HG03139 (cell line): ENCODE data around the gene CLEC3B.
"Not testable (repeated sequence)": the region's sequence is repeated elsewhere in the genome, so short reads cannot be mapped to it uniquely, and the experiment has no call there.

Experiments used
- ATAC-seq: cut with Tn5 transposase; IDR thresholded peaks from one replicate; pipeline ENCODE4 v1.9.1; 2021; ENCODE audit not compliant: unreplicated experiment

Gene CLEC3B

GRCh38 chr3:45064512-45065372, 38.6 kb downstream of the CLEC3B start:
- no peak for ATAC-seq

GRCh38 chr3:45065373-45065720, 39.2 kb downstream of the CLEC3B start:
- no peak for ATAC-seq

DNA sequence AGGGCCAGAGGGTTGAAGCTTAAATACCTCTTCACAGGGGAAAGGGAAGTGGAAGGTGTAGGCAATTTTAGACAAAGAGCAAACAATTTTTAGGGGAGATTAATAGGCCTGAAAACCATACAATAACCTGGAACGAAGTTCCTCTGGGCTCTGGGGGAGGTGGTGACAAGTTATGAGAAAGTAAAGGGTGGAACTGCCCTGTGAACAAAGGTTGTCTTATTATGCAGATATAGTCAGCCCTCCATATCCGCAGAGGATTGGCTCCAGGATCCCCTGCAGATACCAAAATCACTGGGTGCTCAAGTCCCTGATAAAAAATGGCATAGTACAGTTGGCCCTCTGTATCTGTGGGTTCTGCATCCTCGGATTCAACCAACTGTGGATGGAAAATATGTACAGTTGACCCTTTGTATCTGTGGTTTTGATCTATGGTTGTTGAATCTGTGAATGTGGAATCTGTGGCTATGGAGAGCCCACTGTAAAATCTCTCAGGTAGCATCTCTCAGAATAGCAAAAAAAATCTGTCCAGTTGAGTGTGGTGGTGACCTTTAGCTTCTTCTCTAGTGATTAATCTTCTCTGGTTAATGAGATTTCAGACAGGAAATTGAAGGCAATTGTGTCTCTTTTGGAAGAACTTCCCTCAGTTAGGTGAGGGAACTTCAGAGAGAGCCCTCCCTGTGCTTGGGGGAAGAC, 40.2 kb downstream of the CLEC3B start:
- ATAC-seq: no peak

GRCh38 chr3:45067486-45067885, 41.4 kb downstream of the CLEC3B start:
- no peak for ATAC-seq

DNA sequence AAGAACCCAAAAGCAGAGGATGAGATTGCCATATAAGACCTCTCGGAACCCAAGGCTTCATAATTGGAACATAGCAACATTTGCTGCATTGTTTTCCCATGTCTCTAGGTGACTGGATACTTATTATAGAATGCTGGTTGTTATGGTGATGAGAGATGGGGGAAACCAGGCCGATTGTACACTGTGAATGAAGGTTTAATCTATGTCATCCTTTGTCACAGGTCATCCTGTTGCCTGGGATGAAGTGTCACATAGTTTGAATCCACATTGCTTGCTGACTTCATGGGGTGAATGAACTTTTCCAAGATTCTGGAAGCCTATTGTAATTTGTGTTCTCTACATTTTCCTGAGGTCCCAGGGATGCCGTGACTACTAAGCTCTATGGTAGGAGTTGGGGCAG, 41.8 kb downstream of the CLEC3B start:
- no peak for ATAC-seq

- ATAC-seq: no peak
These were observed 45.0 kb downstream of the CLEC3B start for GRCh38 chr3:45071075-45071474.

- no peak for ATAC-seq
These were observed 49.9 kb downstream of the CLEC3B start for GRCh38 chr3:45075821-45076625.

GRCh38 chr3:45078256-45078655, 52.2 kb downstream of the CLEC3B start:
- not testable (repeated sequence) for ATAC-seq

- ATAC-seq: no peak
These were observed 52.9 kb downstream of the CLEC3B start for GRCh38 chr3:45078910-45079522.

DNA sequence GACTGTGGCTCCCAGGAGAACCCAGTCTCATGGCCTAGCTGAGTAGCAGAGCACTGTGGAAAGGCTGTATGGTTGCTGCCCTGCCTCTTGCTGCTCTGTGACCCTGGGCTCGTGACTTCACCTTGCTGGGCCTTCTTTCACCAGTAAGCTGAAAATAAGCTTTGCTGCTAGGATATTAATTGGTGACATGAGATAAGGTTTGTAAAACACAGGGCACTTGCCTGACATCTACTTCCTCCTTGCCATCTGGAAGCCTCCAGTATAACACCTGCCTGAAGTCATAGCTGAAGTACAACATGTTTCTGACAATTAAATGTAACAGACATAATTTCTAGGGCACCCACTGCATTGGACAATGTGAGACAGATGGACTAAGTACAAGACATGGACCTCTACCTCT, 53.6 kb downstream of the CLEC3B start:
- no peak for ATAC-seq

- ATAC-seq: no peak
These were observed 54.7 kb downstream of the CLEC3B start for GRCh38 chr3:45080824-45081223.

- no peak for ATAC-seq
These were observed 55.5 kb downstream of the CLEC3B start for GRCh38 chr3:45081506-45082141.

DNA sequence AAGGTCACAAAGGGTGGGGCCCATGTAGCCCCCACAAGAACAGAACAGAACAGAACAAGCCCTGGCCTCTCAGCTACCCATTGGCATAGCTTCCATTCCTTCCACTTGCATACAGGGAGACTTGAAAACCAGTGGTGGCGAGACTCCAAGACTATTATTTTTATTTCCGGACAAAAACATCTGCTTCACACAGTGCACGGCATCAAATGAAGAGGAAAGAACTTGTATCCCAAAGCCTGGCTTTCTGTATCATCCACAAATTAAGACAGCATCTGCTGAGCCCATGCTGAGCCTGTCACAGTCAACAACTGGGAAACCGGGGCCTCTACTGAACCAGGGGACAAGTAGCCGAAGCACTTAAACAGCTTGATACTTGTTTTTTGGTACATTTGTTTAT, 56.0 kb downstream of the CLEC3B start:
- no peak for ATAC-seq

DNA sequence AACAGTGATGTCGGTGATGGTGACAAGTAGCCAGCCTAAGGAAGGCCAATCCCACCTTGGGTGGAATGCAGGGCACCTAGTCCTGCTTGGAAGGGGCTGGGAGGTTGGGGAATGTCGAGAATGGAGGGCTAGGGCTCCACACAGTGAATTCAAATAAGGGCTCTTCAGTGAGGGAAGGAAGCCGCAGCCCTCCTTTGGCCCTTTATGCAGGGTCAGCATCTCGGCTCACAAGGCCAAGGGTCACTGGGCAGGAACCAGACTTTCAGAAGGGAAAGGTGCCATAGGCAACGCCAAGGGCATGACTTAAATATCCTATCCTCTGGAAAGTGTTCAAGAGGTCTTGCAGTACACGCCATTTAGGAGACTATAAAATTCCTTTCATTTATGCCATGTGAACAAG, 56.9 kb downstream of the CLEC3B start:
- ATAC-seq: no peak

DNA sequence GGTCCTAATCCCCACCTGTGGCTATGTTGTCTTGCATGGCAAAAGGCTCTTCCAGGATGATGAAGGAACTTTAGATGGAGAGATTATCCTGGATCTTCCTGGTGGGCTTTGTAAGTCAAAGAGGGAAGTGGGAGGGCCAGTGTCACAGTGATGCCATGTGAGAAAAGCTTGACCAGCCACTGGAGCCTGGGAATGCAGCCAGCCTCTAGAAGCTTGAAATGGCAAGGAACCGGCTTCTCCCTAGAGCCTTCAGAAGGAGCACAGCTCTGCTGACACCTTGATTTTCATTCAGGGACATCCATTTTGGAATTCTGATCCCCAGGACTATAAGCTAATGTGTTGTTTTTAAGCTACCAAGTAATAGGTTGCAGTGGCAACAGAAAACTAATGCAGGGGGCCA, 58.3 kb downstream of the CLEC3B start:
- no peak for ATAC-seq

DNA sequence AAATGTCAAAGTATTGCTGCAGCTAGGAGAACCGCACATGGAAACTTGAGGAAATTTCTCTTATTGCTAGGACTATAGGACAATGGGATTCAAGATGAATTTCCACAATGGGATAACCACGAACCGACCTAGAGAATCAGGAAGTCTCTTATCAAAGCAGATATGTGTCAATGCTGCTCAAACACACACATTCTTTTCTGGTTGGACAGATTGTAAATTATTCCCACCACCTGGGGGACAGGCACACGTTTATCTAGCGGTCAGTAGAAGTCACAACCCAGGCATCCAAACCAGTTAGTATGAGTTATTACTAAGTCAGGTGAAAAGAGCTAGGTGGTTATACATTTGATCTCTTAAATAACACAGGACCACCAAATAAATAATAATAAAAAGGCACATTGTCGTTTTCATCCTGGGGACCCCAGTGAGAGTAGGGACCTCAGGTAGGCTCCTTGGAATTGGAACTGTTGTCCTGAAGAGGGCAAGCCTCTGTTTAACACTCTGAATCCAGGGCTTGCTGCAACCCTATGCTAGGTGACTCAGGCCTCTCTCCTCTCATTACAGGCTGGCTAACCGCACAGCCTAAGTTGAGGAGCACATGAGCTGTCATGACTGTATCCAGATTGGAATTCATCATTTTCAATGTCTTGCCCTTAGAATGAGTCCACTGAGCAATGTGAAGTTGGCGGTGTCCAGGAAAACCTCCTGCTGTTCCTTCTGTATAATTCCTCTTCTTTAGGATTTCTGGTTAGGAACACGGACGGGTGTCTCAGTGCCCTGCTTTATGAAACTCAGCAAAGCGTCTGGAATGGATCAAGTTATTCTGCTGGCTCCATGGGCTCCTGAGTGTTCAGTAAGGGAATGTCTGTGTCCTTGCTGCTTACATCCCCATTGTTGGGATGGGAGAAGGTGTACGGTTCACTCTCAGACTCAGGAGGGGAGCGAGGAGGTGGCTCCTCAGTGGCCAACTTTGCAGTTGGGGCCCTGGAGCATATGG, 59.0 kb downstream of the CLEC3B start:
- ATAC-seq: no peak
